ENCODE data around the gene TSEN34. TPM values are rescaled to one million over a fixed set of nuclear protein-coding genes. Genes with fewer than 3 reads are reported as not detected.
"Not testable (repeated sequence)": the region's sequence is repeated elsewhere in the genome, so short reads cannot be mapped to it uniquely, and the experiment has no call there.

TSEN34 gene
- polyA plus RNA-seq, 4 donors = 47.0 to 72.4 (median 58.4) TPM

- DNase-seq (ENCODE audit: low read depth in 4 of 4, low spot score in 2 of 4) = no peak
Measured at GRCh38 chr19:54229146-54229545, 38.0 kb downstream of the TSEN34 start.

GRCh38 chr19:54230031-54230430, 38.9 kb downstream of the TSEN34 start:
- no peak for DNase-seq (ENCODE audit: low read depth in 4 of 4, low spot score in 2 of 4)

- peak in 3 of 4 donors; percentile 51 to 73 (median 58) for DNase-seq (ENCODE audit: low read depth in 4 of 4, low spot score in 2 of 4)
Measured at GRCh38 chr19:54231077-54231931, 40.2 kb downstream of the TSEN34 start.

- no peak for DNase-seq (ENCODE audit: low read depth in 4 of 4, low spot score in 2 of 4)
Measured at GRCh38 chr19:54233941-54234340, 42.8 kb downstream of the TSEN34 start.

GRCh38 chr19:54239491-54240371, 48.6 kb downstream of the TSEN34 start:
- DNase-seq (ENCODE audit: low read depth in 4 of 4, low spot score in 2 of 4) = not testable (repeated sequence)

- DNase-seq (ENCODE audit: low read depth in 4 of 4, low spot score in 2 of 4) = not testable (repeated sequence)
Measured at GRCh38 chr19:54240372-54241336, 49.5 kb downstream of the TSEN34 start.

GRCh38 chr19:54242234-54242633, 51.1 kb downstream of the TSEN34 start:
- DNase-seq (ENCODE audit: low read depth in 4 of 4, low spot score in 2 of 4) = not testable (repeated sequence)

- not testable (repeated sequence) for DNase-seq (ENCODE audit: low read depth in 4 of 4, low spot score in 2 of 4)
Measured at GRCh38 chr19:54242646-54243045, 51.5 kb downstream of the TSEN34 start, which contains the start of gene LILRA6. LILRA6 (minus strand) TSS chr19:54242790.

- not testable (repeated sequence) for DNase-seq (ENCODE audit: low read depth in 4 of 4, low spot score in 2 of 4)
Measured at GRCh38 chr19:54243809-54244208, 52.7 kb downstream of the TSEN34 start.

Other genes with a start within 250 kb of the TSEN34 start
- under 1 TPM; 0.16 to 0.62 (median 0.35) TPM for gene CACNG8, start 228.4 kb upstream of the TSEN34 start, polyA plus RNA-seq (ENCODE audit: insufficient read length in 4 of 4)
- gene CACNG6, start 199.7 kb upstream of the TSEN34 start, polyA plus RNA-seq (ENCODE audit: insufficient read length in 4 of 4) = 1 to 10 TPM in 2 of 4 donors, under 1 TPM in 2; 0.79 to 1.4 (median 1.1) TPM
- gene VSTM1, start 127.4 kb upstream of the TSEN34 start, polyA plus RNA-seq (ENCODE audit: insufficient read length in 4 of 4) = under 1 TPM in 3 of 4 donors, not detected in 1; 0.22 to 0.34 (median 0.27) TPM
- gene TARM1, start 109.9 kb upstream of the TSEN34 start, polyA plus RNA-seq (ENCODE audit: insufficient read length in 4 of 4) = under 1 TPM in 2 of 4 donors, not detected in 2; 0.22 to 0.33 TPM
- gene OSCAR, start 90.5 kb upstream of the TSEN34 start, polyA plus RNA-seq (ENCODE audit: insufficient read length in 4 of 4) = under 1 TPM; 0.30 to 0.47 (median 0.36) TPM
- gene NDUFA3, start 88.5 kb upstream of the TSEN34 start, polyA plus RNA-seq (ENCODE audit: insufficient read length in 4 of 4) = 100 to 1,000 TPM in 3 of 4 donors, 10 to 100 TPM in 1; 87.1 to 188 (median 133) TPM
- 10 to 100 TPM; 13.1 to 23.6 (median 20.1) TPM for gene TFPT, start 75.7 kb upstream of the TSEN34 start, polyA plus RNA-seq (ENCODE audit: insufficient read length in 4 of 4)
- 10 to 100 TPM; 69.5 to 75.8 (median 71.8) TPM for gene PRPF31, start 75.6 kb upstream of the TSEN34 start, polyA plus RNA-seq (ENCODE audit: insufficient read length in 4 of 4)
- gene CNOT3, start 53.5 kb upstream of the TSEN34 start, polyA plus RNA-seq (ENCODE audit: insufficient read length in 4 of 4) = 10 to 100 TPM; 66.6 to 74.0 (median 69.4) TPM
- 10 to 100 TPM in 1 of 4 donors, 1 to 10 TPM in 3; 7.8 to 11.1 (median 9.7) TPM for gene LENG1, start 31.6 kb upstream of the TSEN34 start, polyA plus RNA-seq (ENCODE audit: insufficient read length in 4 of 4)
- 10 to 100 TPM; 27.1 to 48.0 (median 36.6) TPM for gene TMC4, start 18.1 kb upstream of the TSEN34 start, polyA plus RNA-seq (ENCODE audit: insufficient read length in 4 of 4)
- 10 to 100 TPM; 48.8 to 93.3 (median 80.8) TPM for gene MBOAT7, start 1.7 kb upstream of the TSEN34 start, polyA plus RNA-seq (ENCODE audit: insufficient read length in 4 of 4)
- gene RPS9, start 9.6 kb downstream of the TSEN34 start, polyA plus RNA-seq (ENCODE audit: insufficient read length in 4 of 4) = 1,000 to 10,000 TPM; 1,470 to 2,055 (median 1,604) TPM
- gene LILRB3, start 31.7 kb downstream of the TSEN34 start, polyA plus RNA-seq (ENCODE audit: insufficient read length in 4 of 4) = 1 to 10 TPM in 3 of 4 donors, under 1 TPM in 1; 0.47 to 2.2 (median 1.3) TPM
- gene LILRA6, start 51.5 kb downstream of the TSEN34 start, polyA plus RNA-seq (ENCODE audit: insufficient read length in 4 of 4) = under 1 TPM; 0.38 to 0.92 (median 0.65) TPM
- 1 to 10 TPM; 2.1 to 2.8 (median 2.3) TPM for gene LILRB5, start 66.0 kb downstream of the TSEN34 start, polyA plus RNA-seq (ENCODE audit: insufficient read length in 4 of 4)
- gene LILRB2, start 89.8 kb downstream of the TSEN34 start, polyA plus RNA-seq (ENCODE audit: insufficient read length in 4 of 4) = 1 to 10 TPM in 3 of 4 donors, under 1 TPM in 1; 0.88 to 1.8 (median 1.5) TPM
- gene LILRA5, start 121.9 kb downstream of the TSEN34 start, polyA plus RNA-seq (ENCODE audit: insufficient read length in 4 of 4) = 1 to 10 TPM in 1 of 4 donors, under 1 TPM in 3; 0.24 to 1.2 (median 0.49) TPM
- gene LILRA4, start 147.9 kb downstream of the TSEN34 start, polyA plus RNA-seq (ENCODE audit: insufficient read length in 4 of 4) = under 1 TPM in 2 of 4 donors, not detected in 2; 0.16 to 0.17 TPM
- gene LAIR1, start 173.6 kb downstream of the TSEN34 start, polyA plus RNA-seq (ENCODE audit: insufficient read length in 4 of 4) = 1 to 10 TPM; 3.4 to 5.6 (median 4.0) TPM
- gene TTYH1, start 224.2 kb downstream of the TSEN34 start, polyA plus RNA-seq (ENCODE audit: insufficient read length in 4 of 4) = 10 to 100 TPM in 3 of 4 donors, 1 to 10 TPM in 1; 5.6 to 14.1 (median 10.6) TPM